Natural killer cell (primary cell): ENCODE data around the gene RNF114. TPM values are rescaled to one million over a fixed set of nuclear protein-coding genes. Genes with fewer than 3 reads are reported as not detected.
"Not testable (repeated sequence)": the region's sequence is repeated elsewhere in the genome, so short reads cannot be mapped to it uniquely, and the experiment has no call there.

ENCODE experiments used
- ATAC-seq, 3 donors: fragments of 150-1000 bp in 2 of 3; fragments of 200-7000 bp in 1 of 3; cut with Tn5 transposase; 1 replicate in 1 of 3; 2 replicates in 2 of 3; pipeline ENCODE4 v1.10.0; 2021; ENCODE audit warnings: mild to moderate bottlenecking in 2 of 3, moderate library complexity in 2 of 3
- DNase-seq, 2 donors: peaks; one replicate each; pipeline versions ENCODE4 v3.0.0 to v3.0.0-alpha.2; 2013 to 2021; ENCODE audit warnings: mixed read lengths in 1 of 2
- H3K27ac ChIP-seq: one replicate; pipeline ENCODE4 v1.5.1; 2013; ENCODE audit warnings: mild to moderate bottlenecking, low read length
- H3K27me3 ChIP-seq: one replicate; pipeline ENCODE4 v1.6.1; 2013; ENCODE audit warnings: low read length; ENCODE audit not compliant: control insufficient read depth, insufficient read depth
- H3K36me3 ChIP-seq: one replicate; pipeline ENCODE4 v1.6.1; 2013; ENCODE audit warnings: low read length; ENCODE audit not compliant: control insufficient read depth, insufficient read depth
- H3K4me1 ChIP-seq: one replicate; pipeline ENCODE4 v1.6.1; 2013; ENCODE audit warnings: low read length; ENCODE audit not compliant: control insufficient read depth, insufficient read depth
- H3K4me3 ChIP-seq: one replicate; pipeline ENCODE4 v1.5.1; 2013; ENCODE audit warnings: low read length
- H3K9me3 ChIP-seq: one replicate; pipeline ENCODE4 v1.6.1; 2013; ENCODE audit warnings: low read length; ENCODE audit not compliant: control insufficient read depth, insufficient read depth
- H3K27ac Mint-ChIP-seq, 2 donors: one replicate each; pipeline ENCODE4 v1.8.0; 2022; ENCODE audit warnings: mild to moderate bottlenecking in 2 of 2, mixed read lengths in 2 of 2, moderate library complexity in 1 of 2
- H3K27me3 Mint-ChIP-seq, 2 donors: one replicate each; pipeline ENCODE4 v1.8.0; 2022; ENCODE audit warnings: low read depth in 2 of 2, mixed read lengths in 2 of 2
- H3K36me3 Mint-ChIP-seq: one replicate; pipeline ENCODE4 v1.8.0; 2022; ENCODE audit warnings: mixed read lengths
- H3K4me1 Mint-ChIP-seq, 2 donors: one replicate each; pipeline ENCODE4 v1.8.0; 2022; ENCODE audit warnings: mixed read lengths in 2 of 2
- H3K4me3 Mint-ChIP-seq: one replicate; pipeline ENCODE4 v1.8.0; 2022; ENCODE audit warnings: mild to moderate bottlenecking, moderate library complexity, mixed read lengths
- H3K9me3 Mint-ChIP-seq, 2 donors: one replicate each; pipeline ENCODE4 v1.8.0; 2022; ENCODE audit warnings: mixed read lengths in 2 of 2
- CTCF ChIP-seq: fragments of 200-600 bp; IDR thresholded peaks from one replicate; pipeline ENCODE4 v1.8.0; 2022; ENCODE audit warnings: antibody characterized with exemption
- WGBS: methylation state at CpG from one replicate; pipeline ENCODE4 v1.1.7; 2013; ENCODE audit warnings: missing lambda C conversion rate; ENCODE audit not compliant: insufficient coverage; 5-methylcytosine and 5-hydroxymethylcytosine counted together
- intact Hi-C: fragments of 100-400 bp; cut with micrococcal nuclease; formaldehyde crosslinking; loops from one replicate; pipeline ENCODE4 v1.14.2; 2022
- total RNA-seq, 4 donors: library from RNA; stranded (reverse); fragments of 120-200 nt in 1 of 4; gene quantifications; one replicate each; pipeline versions ENCODE4 v1.2.3 to v1.2.4, GENCODE V29; 2013 to 2022

Gene RNF114
- total RNA-seq, 3 donors from 2014 or later (not counting 1 experiment from before 2014, with no cell fraction given) = 92.3 to 108 (median 100) TPM

- H3K27me3 Mint-ChIP-seq = no peaks in the 10 kb centered on the region
- peaks cover 37% of the 10 kb centered on the region for H3K36me3 ChIP-seq
- peak overlapping the region in 1 of 2 donors; percentile 22 for H3K27ac Mint-ChIP-seq
These were observed 20.5 kb downstream of the RNF114 start for GRCh38 chr20:49956689-49957088.

GRCh38 chr20:49957089-49957938 is 21.1 kb downstream of the RNF114 start:
- peak overlapping the region in 1 of 2 donors; percentile 22 for H3K27ac Mint-ChIP-seq
- H3K27me3 Mint-ChIP-seq, H3K27ac ChIP-seq, DNase-seq, H3K4me1 ChIP-seq, ATAC-seq, H3K9me3 ChIP-seq, H3K4me1 Mint-ChIP-seq, H3K4me3 ChIP-seq, H3K9me3 Mint-ChIP-seq, H3K4me3 Mint-ChIP-seq, H3K36me3 Mint-ChIP-seq, H3K27me3 ChIP-seq, intact Hi-C loops: not testable (repeated sequence)
- 82% methylated on average over 12 of the region's 12 CpGs for WGBS
- peaks cover 31% of the 10 kb centered on the region for H3K36me3 ChIP-seq

More at GRCh38 chr20:49956689-49957088, 20.5 kb downstream of the RNF114 start:
- WGBS = 98% methylated on average over 18 of the region's 18 CpGs
- no peaks in the 10 kb centered on the region for H3K27me3 ChIP-seq
- intact Hi-C loops = no loop called here
- Mint-ChIP-seq H3K4me3 (no peak overlapping the region), H3K4me1 (no peaks in the 10 kb centered on the region), H3K36me3 (peaks cover 9% of the 10 kb centered on the region), H3K9me3 (no peaks in the 10 kb centered on the region)
- H3K27ac ChIP-seq = no peak overlapping the region
- H3K4me1 ChIP-seq = no peaks in the 10 kb centered on the region
- ATAC-seq (no peak), DNase-seq (no peak)
- TF ChIP-seq CTCF = no peak
- H3K4me3 ChIP-seq = no peak overlapping the region
- no peaks in the 10 kb centered on the region for H3K9me3 ChIP-seq

GRCh38 chr20:49961413-49961812 is 25.2 kb downstream of the RNF114 start:
- Mint-ChIP-seq H3K4me3 (no peak overlapping the region), H3K4me1 (no peaks in the 10 kb centered on the region), H3K27ac (no peak overlapping the region), H3K27me3 (no peaks in the 10 kb centered on the region), H3K36me3 (no peaks in the 10 kb centered on the region), H3K9me3 (no peaks in the 10 kb centered on the region)
- Histone ChIP-seq H3K4me3 (no peak overlapping the region), H3K36me3 (peaks cover 3% of the 10 kb centered on the region), H3K27me3 (no peaks in the 10 kb centered on the region), H3K4me1 (no peaks in the 10 kb centered on the region), H3K9me3 (no peaks in the 10 kb centered on the region), H3K27ac (no peak overlapping the region)
- 100% methylated on average over 3 of the region's 4 CpGs for WGBS
- intact Hi-C loops = no loop called here
- no peak for TF ChIP-seq CTCF
- DNase-seq = no peak
- ATAC-seq = no peak

GRCh38 chr20:49964964-49965780 is 29.0 kb downstream of the RNF114 start:
- WGBS = 83% methylated on average over 5 of the region's 5 CpGs
- Mint-ChIP-seq H3K9me3 (no peaks in the 10 kb centered on the region), H3K4me1 (no peaks in the 10 kb centered on the region), H3K36me3 (no peaks in the 10 kb centered on the region), H3K27me3 (no peaks in the 10 kb centered on the region), H3K4me3 (no peak overlapping the region), H3K27ac (no peak overlapping the region)
- TF ChIP-seq CTCF = peak; percentile 48
- Histone ChIP-seq H3K4me1 (no peaks in the 10 kb centered on the region), H3K27ac (no peak overlapping the region), H3K27me3 (no peaks in the 10 kb centered on the region), H3K9me3 (no peaks in the 10 kb centered on the region), H3K36me3 (no peaks in the 10 kb centered on the region), H3K4me3 (no peak overlapping the region)
- DNase-seq = peak in 1 of 2 donors; percentile 29
- ATAC-seq = peak in 2 of 3 donors; percentile 47 to 65
- intact Hi-C loops = no loop called here
